ENCODE results near the gene TEX2.
"Not testable (repeated sequence)": the region's sequence is repeated elsewhere in the genome, so short reads cannot be mapped to it uniquely, and the experiment has no call there.

TEX2 gene

GRCh38 chr17:64172510-64172909 is 90.5 kb downstream of the TEX2 start:
- DNase-seq (no peak), ATAC-seq (no peak)
- Mint-ChIP-seq H3K27me3 (no peaks in the 10 kb centered on the region), H3K4me3 (no peak overlapping the region), H3K4me1 (no peaks in the 10 kb centered on the region), H3K27ac (no peak overlapping the region), H3K9me3 (no peaks in the 10 kb centered on the region)

- Mint-ChIP-seq H3K4me1 (no peaks in the 10 kb centered on the region), H3K27ac (no peak overlapping the region), H3K9me3 (no peaks in the 10 kb centered on the region), H3K4me3 (no peak overlapping the region), H3K27me3 (no peaks in the 10 kb centered on the region)
- DNase-seq (no peak), ATAC-seq (no peak)
Observed at GRCh38 chr17:64171041-64171440, 92.0 kb downstream of the TEX2 start.

GRCh38 chr17:64170286-64170685 is 92.8 kb downstream of the TEX2 start:
- Mint-ChIP-seq H3K4me3 (no peak overlapping the region), H3K9me3 (no peaks in the 10 kb centered on the region), H3K27ac (peak overlapping the region in 1 of 2 donors; percentile 10), H3K27me3 (no peaks in the 10 kb centered on the region), H3K4me1 (no peaks in the 10 kb centered on the region)
- ATAC-seq (no peak), DNase-seq (no peak)

GRCh38 chr17:64167666-64168065 is 95.4 kb downstream of the TEX2 start:
- DNase-seq, H3K9me3 Mint-ChIP-seq, H3K4me1 Mint-ChIP-seq, H3K27ac Mint-ChIP-seq, H3K4me3 Mint-ChIP-seq, H3K27me3 Mint-ChIP-seq, ATAC-seq: not testable (repeated sequence)

GRCh38 chr17:64166876-64167275 is 96.2 kb downstream of the TEX2 start:
- Mint-ChIP-seq H3K27me3 (no peaks in the 10 kb centered on the region), H3K4me3 (no peak overlapping the region), H3K9me3 (no peaks in the 10 kb centered on the region), H3K4me1 (no peaks in the 10 kb centered on the region), H3K27ac (peak overlapping the region in 1 of 2 donors; percentile 43)
- DNase-seq (no peak), ATAC-seq (no peak)

- no peak for DNase-seq
- H3K4me3 Mint-ChIP-seq = no peak overlapping the region
- no peak overlapping the region for H3K27ac Mint-ChIP-seq
- no peaks in the 10 kb centered on the region for H3K4me1 Mint-ChIP-seq
- no peaks in the 10 kb centered on the region for H3K9me3 Mint-ChIP-seq
- H3K27me3 Mint-ChIP-seq = no peaks in the 10 kb centered on the region
- ATAC-seq = no peak
Observed at GRCh38 chr17:64165347-64165746, 97.7 kb downstream of the TEX2 start.

- no peak for ATAC-seq
Observed at GRCh38 chr17:64164596-64165285, 98.3 kb downstream of the TEX2 start.

GRCh38 chr17:64163468-64163867 is 99.6 kb downstream of the TEX2 start:
- H3K4me1 Mint-ChIP-seq = no peaks in the 10 kb centered on the region
- H3K4me3 Mint-ChIP-seq = no peak overlapping the region
- no peak for DNase-seq
- no peaks in the 10 kb centered on the region for H3K27me3 Mint-ChIP-seq
- ATAC-seq = no peak
- no peaks in the 10 kb centered on the region for H3K9me3 Mint-ChIP-seq
- peak overlapping the region in 1 of 2 donors; percentile 33 for H3K27ac Mint-ChIP-seq

More at GRCh38 chr17:64164596-64165285, 98.3 kb downstream of the TEX2 start:
- DNase-seq = no peak
- H3K4me1 Mint-ChIP-seq = no peaks in the 10 kb centered on the region
- H3K9me3 Mint-ChIP-seq = no peaks in the 10 kb centered on the region
- H3K27ac Mint-ChIP-seq = no peak overlapping the region
- H3K4me3 Mint-ChIP-seq = no peak overlapping the region
- H3K27me3 Mint-ChIP-seq = no peaks in the 10 kb centered on the region

- Mint-ChIP-seq H3K27ac (no peak overlapping the region), H3K4me1 (no peaks in the 10 kb centered on the region), H3K9me3 (no peaks in the 10 kb centered on the region), H3K27me3 (no peaks in the 10 kb centered on the region), H3K4me3 (no peak overlapping the region)
- ATAC-seq (no peak), DNase-seq (no peak)
Observed at GRCh38 chr17:64162554-64162953, 100.5 kb downstream of the TEX2 start.

GRCh38 chr17:64161380-64162176 is 101.5 kb downstream of the TEX2 start:
- Mint-ChIP-seq H3K9me3 (no peaks in the 10 kb centered on the region), H3K4me1 (no peaks in the 10 kb centered on the region), H3K4me3 (no peak overlapping the region), H3K27me3 (no peaks in the 10 kb centered on the region), H3K27ac (no peak overlapping the region)
- no peak for DNase-seq
- ATAC-seq = no peak

- Mint-ChIP-seq H3K27ac (no peak overlapping the region), H3K4me1 (no peaks in the 10 kb centered on the region)
- ATAC-seq = no peak
Observed at GRCh38 chr17:64160378-64160777, 102.7 kb downstream of the TEX2 start.

GRCh38 chr17:64158831-64159590 is 104.0 kb downstream of the TEX2 start:
- ATAC-seq (no peak), DNase-seq (no peak)
- Mint-ChIP-seq H3K4me1 (no peaks in the 10 kb centered on the region), H3K27me3 (no peaks in the 10 kb centered on the region), H3K4me3 (no peak overlapping the region), H3K27ac (no peak overlapping the region), H3K9me3 (no peaks in the 10 kb centered on the region)

More at GRCh38 chr17:64160378-64160777, 102.7 kb downstream of the TEX2 start:
- H3K27me3 Mint-ChIP-seq = no peaks in the 10 kb centered on the region
- no peaks in the 10 kb centered on the region for H3K9me3 Mint-ChIP-seq
- no peak overlapping the region for H3K4me3 Mint-ChIP-seq
- no peak for DNase-seq

GRCh38 chr17:64158406-64158805 is 104.7 kb downstream of the TEX2 start:
- ATAC-seq = no peak
- no peaks in the 10 kb centered on the region for H3K9me3 Mint-ChIP-seq
- no peaks in the 10 kb centered on the region for H3K4me1 Mint-ChIP-seq
- H3K27ac Mint-ChIP-seq = no peak overlapping the region
- no peak for DNase-seq
- no peaks in the 10 kb centered on the region for H3K27me3 Mint-ChIP-seq
- H3K4me3 Mint-ChIP-seq = no peak overlapping the region

GRCh38 chr17:64157669-64158180 is 105.3 kb downstream of the TEX2 start:
- Mint-ChIP-seq H3K4me1 (no peaks in the 10 kb centered on the region), H3K9me3 (no peaks in the 10 kb centered on the region), H3K27ac (peak overlapping the region in 1 of 2 donors; percentile 50), H3K4me3 (no peak overlapping the region), H3K27me3 (no peaks in the 10 kb centered on the region)
- no peak for DNase-seq
- no peak for ATAC-seq

GRCh38 chr17:64156670-64157069 is 106.4 kb downstream of the TEX2 start:
- H3K27me3 Mint-ChIP-seq = no peaks in the 10 kb centered on the region
- no peak overlapping the region for H3K4me3 Mint-ChIP-seq
- no peaks in the 10 kb centered on the region for H3K9me3 Mint-ChIP-seq
- DNase-seq (no peak), ATAC-seq (no peak)
- no peaks in the 10 kb centered on the region for H3K4me1 Mint-ChIP-seq
- H3K27ac Mint-ChIP-seq = no peak overlapping the region

All from stimulated activated naive CD8-positive, alpha-beta T cell treated with anti-CD3 and anti-CD28 coated beads, Interleukin-15, amount 100 ng/mL, for 72 hours (primary cell).